Renal cortical epithelial cell (primary cell): ENCODE measurements around the gene EME2. TPM values are rescaled to one million over a fixed set of nuclear protein-coding genes. Genes with fewer than 3 reads are reported as not detected.

Experiments used
- DNase-seq: peaks from one replicate; pipeline ENCODE4 v3.0.0-alpha.2; 2011; ENCODE audit warnings: low read depth
- total RNA-seq: library from RNA; depleted of rRNA; stranded (reverse); fragments of >200 nt; gene quantifications from 2 replicates; pipeline ENCODE4 v1.2.3, GENCODE V29; 2014

Gene EME2
- total RNA-seq, 1 donor from 2014 or later, result 13.1 TPM

DNA sequence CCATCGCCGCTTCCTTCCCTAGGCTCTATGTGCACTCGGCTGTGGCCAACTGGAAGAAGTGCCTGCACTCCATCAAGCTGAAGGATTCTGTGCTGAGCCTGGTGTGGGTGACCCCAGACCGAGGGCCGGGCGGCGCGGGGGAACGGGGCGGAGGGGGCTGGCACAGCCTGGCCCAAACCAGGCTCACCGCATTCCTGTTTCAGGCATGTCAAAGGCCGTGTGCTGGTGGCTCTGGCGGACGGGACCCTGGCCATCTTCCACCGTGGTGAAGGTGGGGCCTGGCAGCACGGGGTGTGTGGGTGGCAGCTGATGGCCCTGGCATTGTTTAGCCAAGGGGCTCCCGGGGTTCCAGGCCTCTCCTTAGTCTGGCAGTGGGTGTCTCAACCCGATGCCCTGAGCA lies 5.9 kb upstream of the EME2 start:
- DNase-seq, result no peak

DNA sequence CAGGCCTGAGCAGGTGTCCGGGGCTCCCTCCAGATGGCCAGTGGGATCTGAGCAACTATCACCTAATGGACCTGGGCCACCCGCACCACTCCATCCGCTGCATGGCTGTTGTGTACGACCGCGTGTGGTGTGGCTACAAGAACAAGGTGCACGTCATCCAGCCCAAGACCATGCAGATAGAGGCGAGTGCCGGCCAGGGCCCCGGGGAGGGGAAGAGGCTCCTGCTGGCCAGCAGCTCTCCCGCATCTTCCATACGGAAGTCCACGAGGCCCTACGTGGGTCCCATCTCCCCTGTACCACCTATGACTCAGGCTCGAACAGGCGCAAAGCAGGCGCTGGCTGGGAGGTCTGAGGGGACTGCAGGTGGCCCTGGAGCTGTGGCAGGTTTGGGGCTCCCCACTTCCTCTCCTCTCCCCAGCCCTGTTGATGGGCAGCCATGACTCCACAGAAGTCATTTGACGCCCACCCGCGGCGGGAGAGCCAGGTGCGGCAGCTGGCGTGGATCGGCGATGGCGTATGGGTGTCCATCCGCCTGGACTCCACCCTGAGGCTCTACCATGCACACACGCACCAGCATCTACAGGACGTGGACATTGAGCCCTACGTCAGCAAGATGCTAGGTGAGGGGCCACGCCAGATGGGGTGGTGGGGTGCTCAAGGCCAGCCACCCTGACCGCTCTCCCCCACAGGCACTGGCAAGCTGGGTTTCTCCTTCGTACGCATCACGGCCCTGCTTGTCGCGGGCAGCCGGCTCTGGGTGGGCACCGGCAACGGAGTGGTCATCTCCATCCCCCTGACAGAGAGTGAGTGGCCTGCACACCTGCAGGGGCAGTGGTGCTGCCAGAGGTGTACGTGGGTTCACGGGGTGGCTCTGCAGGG lies 5.3 kb upstream of the EME2 start:
- no peak for DNase-seq

DNA sequence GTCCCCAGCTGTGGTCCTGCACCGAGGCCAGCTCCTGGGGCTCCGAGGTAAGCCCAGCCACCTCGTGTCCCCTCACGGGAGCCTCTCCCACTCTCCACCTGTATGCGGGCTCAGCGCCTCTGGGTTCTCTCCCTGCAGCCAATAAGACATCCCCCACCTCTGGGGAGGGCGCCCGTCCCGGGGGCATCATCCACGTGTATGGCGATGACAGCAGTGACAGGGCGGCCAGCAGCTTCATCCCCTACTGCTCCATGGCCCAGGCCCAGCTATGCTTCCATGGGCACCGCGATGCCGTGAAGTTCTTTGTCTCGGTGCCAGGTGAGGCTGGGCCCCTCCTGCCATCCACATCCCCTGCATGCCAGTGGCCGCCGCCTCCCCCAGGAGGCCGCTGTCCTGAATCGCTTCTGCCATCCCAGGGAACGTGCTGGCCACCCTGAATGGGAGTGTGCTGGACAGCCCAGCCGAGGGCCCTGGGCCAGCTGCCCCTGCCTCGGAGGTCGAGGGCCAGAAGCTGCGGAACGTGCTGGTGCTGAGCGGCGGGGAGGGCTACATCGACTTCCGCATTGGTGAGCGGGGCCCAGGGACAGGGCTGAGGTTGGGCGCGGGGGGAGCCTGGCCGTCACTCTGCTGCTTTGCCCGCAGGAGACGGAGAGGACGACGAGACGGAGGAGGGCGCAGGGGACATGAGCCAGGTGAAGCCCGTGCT lies 4.4 kb upstream of the EME2 start:
- DNase-seq, result no peak

GRCh38 chr16:1768767-1769401 lies 3.7 kb upstream of the EME2 start:
- no peak for DNase-seq

GRCh38 chr16:1769402-1770300 lies 3.0 kb upstream of the EME2 start:
- no peak for DNase-seq

DNA sequence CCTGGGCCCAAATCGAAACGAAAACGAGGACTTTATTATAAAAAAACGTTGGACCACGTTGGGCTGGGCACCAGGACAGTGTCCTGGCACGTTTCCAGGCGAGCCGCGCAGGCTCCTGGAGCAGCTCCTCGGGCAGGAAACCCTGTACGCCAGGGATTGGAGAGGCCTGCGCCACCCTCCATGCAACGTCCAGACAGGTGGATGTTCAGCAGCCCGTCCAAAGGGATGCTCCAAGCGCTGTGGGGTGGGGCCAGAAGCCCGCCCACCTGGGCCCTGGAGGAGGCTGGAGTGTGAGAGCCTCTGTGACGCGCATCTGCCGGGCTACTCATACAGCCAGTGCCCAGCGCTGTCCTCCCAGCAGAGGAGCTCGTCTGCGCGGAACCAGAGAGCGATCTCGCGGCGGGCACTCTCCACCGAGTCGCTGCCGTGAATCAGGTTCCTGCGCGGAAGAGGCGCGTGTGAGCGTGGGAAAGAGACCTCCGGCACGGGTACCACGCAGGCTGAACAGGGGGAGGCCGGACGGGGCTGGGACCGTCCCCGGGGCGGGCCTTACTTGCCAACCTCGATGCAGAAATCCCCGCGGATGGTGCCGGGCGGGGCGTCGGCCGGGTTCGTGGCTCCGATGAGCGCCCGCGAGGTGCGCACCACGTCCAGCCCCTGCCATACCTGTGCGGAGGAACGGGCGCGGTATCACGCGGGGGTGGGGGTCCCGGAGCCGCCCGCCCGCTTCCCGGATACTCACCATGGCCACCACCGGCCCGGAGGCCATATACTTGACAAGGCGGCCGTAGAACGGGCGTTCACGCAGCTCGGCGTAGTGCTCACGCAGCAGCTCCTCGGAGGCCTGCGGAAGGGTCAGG lies 2.1 kb upstream of the EME2 start:
- peak; percentile 23 for DNase-seq

GRCh38 chr16:1771188-1771863 lies 1.3 kb upstream of the EME2 start, which contains the start of gene NME3:
TSS of gene NME3 (minus strand) at chr16:1771543. CDS start at chr16:1771534, 9 bp downstream.
- DNase-seq, result no peak

- DNase-seq, result no peak
Measured at GRCh38 chr16:1771864-1772361, 697 bp upstream of the EME2 start.

DNA sequence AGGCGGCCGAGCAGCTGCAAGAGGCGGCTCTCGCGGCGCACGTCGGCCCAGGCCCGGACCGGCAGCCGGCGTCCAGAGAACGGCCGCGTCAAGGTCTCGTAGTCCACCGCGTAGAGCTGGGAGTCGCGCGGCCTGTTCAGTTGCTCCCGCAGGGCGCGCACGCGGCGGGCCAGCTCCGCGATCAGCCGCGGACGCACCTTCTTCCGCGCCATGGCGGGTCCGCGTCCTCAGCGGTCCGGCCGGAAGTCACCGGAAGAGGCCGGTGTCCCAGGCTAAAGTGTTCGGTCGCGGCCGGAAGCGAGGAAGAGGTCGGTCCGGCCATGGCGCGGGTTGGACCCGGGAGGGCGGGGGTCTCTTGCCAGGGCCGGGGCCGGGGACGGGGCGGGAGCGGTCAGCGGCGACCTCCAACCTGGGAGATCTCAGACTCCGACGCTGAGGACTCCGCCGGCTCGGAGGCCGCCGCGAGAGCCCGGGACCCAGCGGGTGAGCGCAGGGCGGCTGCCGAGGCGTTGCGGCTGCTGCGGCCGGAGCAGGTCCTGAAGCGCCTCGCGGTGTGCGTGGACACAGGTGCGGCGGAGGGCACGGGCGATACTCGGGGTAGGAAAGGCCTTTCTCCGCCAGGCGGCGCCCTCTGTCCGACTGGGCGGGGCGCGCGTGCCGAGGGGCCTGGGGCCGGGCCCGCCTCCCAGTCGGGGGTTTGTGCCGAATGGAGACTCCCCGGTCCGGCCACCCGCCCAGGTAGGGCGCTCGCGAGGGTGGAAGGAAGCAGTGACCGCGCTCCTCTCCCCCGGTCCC lies 495 bp downstream of the EME2 start, which contains the start of gene MRPS34:
Gene MRPS34 (minus strand): TSS at position 227 of the 795 bp plus-strand sequence. CDS start 15 bp downstream, at position 212.
- peak; percentile 44 for DNase-seq

DNA sequence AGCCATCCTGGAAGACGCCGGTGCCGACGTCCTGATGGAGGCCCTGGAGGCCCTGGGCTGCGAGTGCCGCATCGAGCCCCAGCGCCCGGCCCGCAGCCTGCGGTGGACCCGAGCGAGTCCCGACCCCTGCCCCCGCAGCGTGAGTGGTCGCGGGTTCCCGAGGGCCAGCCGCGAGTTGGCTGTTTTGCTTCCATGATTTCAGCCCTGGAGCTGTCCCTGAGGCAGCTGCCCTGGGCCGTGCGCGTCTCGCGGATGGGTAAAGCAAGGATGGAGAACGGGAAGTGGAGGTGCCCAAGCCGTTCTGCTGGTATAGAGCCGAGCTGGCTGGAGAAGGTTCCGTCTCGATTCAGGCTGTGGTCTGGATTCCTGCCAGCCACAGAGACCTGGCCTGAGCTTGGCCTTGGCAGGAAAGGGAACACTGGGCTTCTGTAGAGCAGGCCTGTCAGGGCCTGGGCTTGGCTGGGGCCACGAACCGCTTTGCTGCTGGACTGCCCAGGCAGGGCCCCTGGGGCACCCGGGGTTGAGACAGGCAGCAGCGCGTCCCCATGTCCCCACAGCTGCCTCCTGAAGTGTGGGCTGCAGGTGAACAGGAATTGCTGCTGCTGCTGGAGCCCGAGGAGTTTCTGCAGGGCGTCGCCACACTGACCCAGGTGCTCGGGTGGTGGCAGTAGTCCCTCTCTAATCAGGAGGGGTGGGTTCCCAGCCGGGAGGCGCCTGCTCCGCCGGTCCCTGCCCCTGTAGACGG lies 1.3 kb downstream of the EME2 start:
- DNase-seq, result no peak

- DNase-seq, result no peak
Measured at GRCh38 chr16:1774448-1774780, 1.8 kb downstream of the EME2 start.

- no peak for DNase-seq
Measured at GRCh38 chr16:1775006-1775845, 2.6 kb downstream of the EME2 start.

DNA sequence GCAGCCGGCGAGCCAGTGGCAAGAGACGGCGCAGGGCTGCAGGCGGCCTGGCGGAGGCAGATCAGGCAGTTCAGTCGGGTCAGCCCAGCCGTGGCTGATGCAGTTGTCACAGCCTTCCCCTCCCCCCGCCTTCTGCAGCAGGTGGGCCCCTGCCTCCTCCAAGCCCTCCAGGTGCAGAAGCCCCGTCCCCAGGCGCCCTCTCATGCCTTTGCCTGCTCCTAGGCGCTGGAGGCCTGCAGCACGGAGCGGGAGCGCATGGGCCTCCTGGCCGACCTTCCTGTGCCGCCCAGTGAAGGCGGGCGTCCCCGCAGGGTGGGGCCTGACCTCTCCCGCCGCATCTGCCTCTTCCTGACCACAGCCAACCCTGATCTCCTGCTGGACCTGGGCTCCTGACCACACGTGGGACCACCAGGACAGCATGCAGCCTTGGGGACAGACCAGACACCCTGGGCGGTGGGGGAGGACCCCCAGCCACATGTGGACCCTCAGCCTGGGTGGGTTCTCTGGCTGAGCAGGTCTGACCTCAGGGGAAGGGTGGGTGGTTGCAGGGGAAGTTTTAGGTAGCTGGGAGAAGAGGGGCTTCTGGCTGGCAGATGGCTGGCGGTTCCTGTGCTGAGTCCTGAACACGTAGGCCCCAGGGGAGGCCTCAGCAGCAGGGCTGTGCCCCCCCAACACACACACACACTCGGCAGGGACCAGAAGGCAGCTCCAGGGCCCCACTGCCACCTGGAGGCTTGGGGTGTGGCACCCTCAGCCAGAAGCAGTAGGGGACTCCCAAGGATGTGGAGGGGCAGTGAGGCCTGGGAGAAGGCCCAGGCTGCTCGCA lies 3.4 kb downstream of the EME2 start:
- DNase-seq, result no peak

DNA sequence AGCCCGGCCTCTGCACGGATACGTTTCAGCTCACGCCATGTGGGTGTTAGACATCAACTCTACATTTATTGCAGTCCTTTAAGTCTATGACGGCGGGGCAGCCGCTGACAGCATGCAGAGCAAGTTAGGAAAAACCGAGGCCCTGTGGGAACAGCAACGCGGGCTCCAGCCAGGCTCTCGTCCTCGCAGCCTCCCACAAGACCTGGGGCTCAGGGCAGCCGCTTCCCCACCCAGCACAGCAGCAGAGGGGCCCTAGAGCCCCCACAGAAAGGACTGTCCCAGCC lies 4.0 kb downstream of the EME2 start:
- no peak for DNase-seq

- no peak for DNase-seq
Measured at GRCh38 chr16:1776991-1777374, 4.4 kb downstream of the EME2 start.

GRCh38 chr16:1777375-1778199 lies 5.0 kb downstream of the EME2 start:
- no peak for DNase-seq
